Neural crest cell (in vitro differentiated cells): ENCODE measurements around the gene MTCH1. TPM values are rescaled to one million over a fixed set of nuclear protein-coding genes. Genes with fewer than 3 reads are reported as not detected.

Experiments used
- DNase-seq: peaks from one replicate; pipeline ENCODE4 v3.0.0; 2021; ENCODE audit warnings: low read depth, mixed read lengths, low spot score
- H3K27ac Mint-ChIP-seq: one replicate; pipeline ENCODE4 v1.8.0; 2021; ENCODE audit warnings: mild to moderate bottlenecking, mixed read lengths; ENCODE audit not compliant: unreplicated experiment
- H3K27me3 Mint-ChIP-seq: 2 replicates; pipeline ENCODE4 v1.8.0; 2021; ENCODE audit warnings: low read depth, mild to moderate bottlenecking, mixed read lengths
- H3K36me3 Mint-ChIP-seq: 2 replicates; pipeline ENCODE4 v1.8.0; 2021; ENCODE audit warnings: low read depth, mild to moderate bottlenecking, mixed read lengths
- H3K4me1 Mint-ChIP-seq: 2 replicates; pipeline ENCODE4 v1.8.0; 2021; ENCODE audit warnings: mixed read lengths
- H3K4me3 Mint-ChIP-seq: one replicate; pipeline ENCODE4 v1.8.0; 2021; ENCODE audit warnings: mild to moderate bottlenecking, mixed read lengths
- H3K9me3 Mint-ChIP-seq: 2 replicates; pipeline ENCODE4 v1.8.0; 2021; ENCODE audit warnings: mixed read lengths
- total RNA-seq: library from RNA; stranded (reverse); gene quantifications from 2 replicates; pipeline ENCODE4 v1.2.1, GENCODE V29; 2021
- TF ChIP-seq, protein P1 (sequence below): fragments of 200-600 bp; sonication (generic); conservative IDR thresholded peaks from 2 replicates; pipeline ENCODE4 v1.5.0; 2021; ENCODE audit warnings: antibody characterized with exemption, mild to moderate bottlenecking

MTCH1 gene
- total RNA-seq, 1 donor from 2014 or later: 193 TPM

GRCh38 chr6:37030599-37030998 is 44.6 kb upstream of the MTCH1 start:
- Mint-ChIP-seq H3K27ac (no peak overlapping the region), H3K4me3 (no peak overlapping the region), H3K4me1 (peaks cover 3% of the 10 kb centered on the region), H3K27me3 (no peaks in the 10 kb centered on the region), H3K9me3 (peaks cover 3% of the 10 kb centered on the region), H3K36me3 (no peaks in the 10 kb centered on the region)
- TF ChIP-seq, protein P1, sequence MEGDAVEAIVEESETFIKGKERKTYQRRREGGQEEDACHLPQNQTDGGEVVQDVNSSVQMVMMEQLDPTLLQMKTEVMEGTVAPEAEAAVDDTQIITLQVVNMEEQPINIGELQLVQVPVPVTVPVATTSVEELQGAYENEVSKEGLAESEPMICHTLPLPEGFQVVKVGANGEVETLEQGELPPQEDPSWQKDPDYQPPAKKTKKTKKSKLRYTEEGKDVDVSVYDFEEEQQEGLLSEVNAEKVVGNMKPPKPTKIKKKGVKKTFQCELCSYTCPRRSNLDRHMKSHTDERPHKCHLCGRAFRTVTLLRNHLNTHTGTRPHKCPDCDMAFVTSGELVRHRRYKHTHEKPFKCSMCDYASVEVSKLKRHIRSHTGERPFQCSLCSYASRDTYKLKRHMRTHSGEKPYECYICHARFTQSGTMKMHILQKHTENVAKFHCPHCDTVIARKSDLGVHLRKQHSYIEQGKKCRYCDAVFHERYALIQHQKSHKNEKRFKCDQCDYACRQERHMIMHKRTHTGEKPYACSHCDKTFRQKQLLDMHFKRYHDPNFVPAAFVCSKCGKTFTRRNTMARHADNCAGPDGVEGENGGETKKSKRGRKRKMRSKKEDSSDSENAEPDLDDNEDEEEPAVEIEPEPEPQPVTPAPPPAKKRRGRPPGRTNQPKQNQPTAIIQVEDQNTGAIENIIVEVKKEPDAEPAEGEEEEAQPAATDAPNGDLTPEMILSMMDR: no peak
- no peak for DNase-seq

DNA sequence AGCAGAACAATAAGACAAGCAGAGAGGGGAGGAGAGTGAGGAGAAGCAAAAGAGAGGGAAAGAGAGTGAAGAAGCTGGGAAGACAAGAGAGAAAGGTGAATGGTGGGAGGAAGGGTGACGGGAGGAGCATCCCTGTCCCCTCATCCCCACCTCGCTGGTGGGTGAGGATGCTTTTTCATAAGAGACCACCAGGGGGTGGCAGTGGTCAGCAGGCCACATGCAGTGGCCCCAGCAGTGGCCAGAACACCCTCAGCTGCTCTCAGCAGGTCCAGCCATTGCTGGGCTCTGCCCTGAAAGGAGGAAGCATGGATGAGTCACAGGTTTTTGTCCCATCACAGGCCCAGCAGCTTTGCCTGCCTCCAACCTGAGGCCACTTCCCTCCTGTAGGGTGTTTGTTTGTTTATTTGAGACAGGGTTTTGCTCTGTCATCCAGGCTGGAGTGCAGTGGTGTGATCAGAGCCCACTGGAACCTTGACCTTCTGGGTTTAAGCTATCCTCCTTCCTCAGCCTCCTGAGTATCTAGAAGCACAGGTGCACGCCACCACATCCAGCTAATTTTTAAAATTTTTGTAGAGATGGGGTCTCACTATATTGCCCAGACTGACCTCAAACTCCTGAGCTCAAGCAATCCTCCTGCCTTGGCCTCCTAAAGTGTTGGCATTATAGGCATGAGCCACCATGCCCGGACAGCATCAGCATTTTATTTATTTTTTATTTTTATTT is 43.4 kb upstream of the MTCH1 start:
- H3K36me3 Mint-ChIP-seq: no peaks in the 10 kb centered on the region
- TF ChIP-seq, protein P1: peak; percentile 76
- no peaks in the 10 kb centered on the region for H3K27me3 Mint-ChIP-seq
- peaks cover 3% of the 10 kb centered on the region for H3K4me1 Mint-ChIP-seq
- H3K9me3 Mint-ChIP-seq: peaks cover 3% of the 10 kb centered on the region
- no peak overlapping the region for H3K4me3 Mint-ChIP-seq
- no peak overlapping the region for H3K27ac Mint-ChIP-seq
- peak; percentile 58 for DNase-seq

DNA sequence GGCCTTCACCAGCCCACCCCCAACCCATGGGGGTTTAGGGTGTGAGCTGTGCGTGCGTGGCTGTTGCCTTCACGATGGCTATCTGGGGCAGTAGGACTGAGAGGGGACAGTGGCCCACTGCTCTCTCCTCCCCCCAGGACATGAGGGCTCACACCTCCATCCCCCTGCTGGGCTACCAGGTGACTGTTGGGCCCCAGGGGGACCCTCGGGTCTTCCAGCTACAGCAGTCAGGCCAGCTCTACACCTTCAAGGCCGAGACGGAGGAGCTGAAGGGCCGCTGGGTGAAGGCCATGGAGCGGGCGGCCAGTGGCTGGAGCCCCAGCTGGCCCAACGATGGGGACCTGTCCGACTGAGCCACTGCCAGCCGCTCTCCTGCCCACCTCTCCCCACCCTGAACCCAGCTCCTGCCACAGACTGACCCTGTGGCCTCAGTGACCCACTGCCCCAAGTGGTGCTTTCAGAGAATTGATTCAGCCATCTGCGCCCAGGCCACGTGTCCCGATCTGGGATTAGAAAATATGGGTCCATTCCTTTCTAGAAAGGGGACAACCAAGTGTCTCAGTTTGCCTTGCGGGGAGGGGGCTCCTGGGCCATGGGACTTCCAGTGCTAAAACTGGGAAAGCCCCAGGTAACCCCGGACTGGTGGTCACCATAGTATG is 41.9 kb upstream of the MTCH1 start:
- TF ChIP-seq, protein P1: no peak
- DNase-seq: no peak
- H3K27ac Mint-ChIP-seq: no peak overlapping the region
- no peak overlapping the region for H3K4me3 Mint-ChIP-seq
- H3K9me3 Mint-ChIP-seq: peaks cover 3% of the 10 kb centered on the region
- H3K36me3 Mint-ChIP-seq: no peaks in the 10 kb centered on the region
- no peaks in the 10 kb centered on the region for H3K27me3 Mint-ChIP-seq
- no peaks in the 10 kb centered on the region for H3K4me1 Mint-ChIP-seq

DNA sequence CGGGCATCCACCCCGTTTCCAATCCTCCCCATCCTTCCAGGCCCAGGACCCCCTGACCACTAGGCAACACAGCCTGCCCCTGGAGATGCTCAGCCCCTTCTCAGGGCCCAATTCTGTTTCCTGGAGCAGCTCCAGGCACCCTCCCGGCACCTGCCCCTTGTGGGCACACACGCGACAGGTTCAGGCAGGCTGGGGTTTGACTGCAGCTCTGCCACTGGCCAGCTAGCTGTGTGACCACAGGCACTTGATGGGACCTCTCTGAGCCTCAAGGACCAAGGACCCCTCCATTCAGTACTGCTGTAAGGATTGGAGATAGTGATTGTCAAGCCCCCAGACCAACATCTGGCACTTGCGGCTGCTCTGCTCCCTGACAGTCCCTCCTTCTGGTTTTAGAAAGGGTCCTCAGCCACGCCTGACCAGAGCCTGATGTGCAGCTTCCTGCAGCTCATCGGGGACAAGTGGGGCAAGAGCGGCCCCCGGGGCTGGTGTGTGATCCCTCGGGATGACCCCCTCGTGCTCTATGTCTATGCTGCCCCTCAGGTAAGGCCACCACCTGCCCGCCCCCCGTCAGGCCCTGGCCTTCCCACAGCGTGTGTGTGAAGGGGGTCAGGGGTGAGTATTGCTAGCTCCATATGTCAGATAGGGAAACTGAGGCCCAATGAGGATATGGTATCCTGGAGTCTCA is 41.2 kb upstream of the MTCH1 start:
- H3K36me3 Mint-ChIP-seq: no peaks in the 10 kb centered on the region
- TF ChIP-seq, protein P1: no peak
- no peak overlapping the region for H3K4me3 Mint-ChIP-seq
- H3K27me3 Mint-ChIP-seq: no peaks in the 10 kb centered on the region
- no peaks in the 10 kb centered on the region for H3K4me1 Mint-ChIP-seq
- H3K9me3 Mint-ChIP-seq: peaks cover 3% of the 10 kb centered on the region
- DNase-seq: no peak
- no peak overlapping the region for H3K27ac Mint-ChIP-seq

DNA sequence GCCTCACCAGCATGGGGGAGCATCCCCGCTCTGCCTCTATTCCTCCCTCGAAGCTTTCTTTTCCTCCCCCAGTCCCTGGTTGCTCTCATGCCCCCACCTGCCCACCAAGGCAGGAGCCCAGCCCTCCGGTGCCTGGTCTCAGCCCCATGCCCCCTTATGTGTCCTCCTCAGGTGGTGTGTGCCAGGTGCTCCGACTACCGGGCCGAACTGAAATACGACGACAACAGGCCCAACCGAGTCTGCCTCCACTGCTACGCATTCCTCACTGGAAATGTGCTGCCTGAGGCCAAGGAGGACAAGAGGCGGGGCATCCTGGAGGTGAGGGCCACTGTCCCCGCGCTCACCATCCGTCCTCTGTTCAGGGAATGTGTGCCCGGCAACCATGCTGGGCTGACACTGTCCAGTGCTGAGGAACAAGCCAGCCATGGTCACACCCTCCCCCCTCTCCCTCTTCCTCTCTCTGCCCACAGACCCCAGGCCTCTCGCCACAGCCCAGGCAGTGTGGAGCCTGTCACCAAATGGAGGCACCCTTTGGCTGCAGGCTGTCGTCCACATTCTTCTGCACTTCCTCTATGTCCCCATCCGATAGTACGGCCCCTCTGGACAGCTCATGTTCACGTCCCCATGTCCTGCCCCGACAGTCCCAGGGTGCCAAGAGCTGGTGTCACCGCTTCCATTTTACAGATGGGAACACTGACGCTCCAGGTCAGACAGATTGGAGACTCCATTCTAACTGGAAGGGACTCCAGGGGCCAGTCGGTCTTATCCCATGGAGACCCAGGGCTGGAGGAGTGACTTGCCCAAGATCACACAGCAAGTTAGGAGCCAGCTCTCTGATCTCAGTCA is 39.8 kb upstream of the MTCH1 start:
- Mint-ChIP-seq H3K4me3 (no peak overlapping the region), H3K36me3 (no peaks in the 10 kb centered on the region), H3K9me3 (peaks cover 3% of the 10 kb centered on the region), H3K27ac (no peak overlapping the region), H3K27me3 (no peaks in the 10 kb centered on the region), H3K4me1 (no peaks in the 10 kb centered on the region)
- TF ChIP-seq, protein P1: no peak
- DNase-seq: no peak
